DOHH2 (cell line): ENCODE measurements around the gene C15orf40.

Experiments
- EZH2phosphoT487 ChIP-seq: fragments of 200-600 bp; sonication (generic); IDR thresholded peaks from 2 replicates; pipeline ENCODE4 v1.6.1; 2017; ENCODE audit warnings: borderline replicate concordance, mild to moderate bottlenecking, antibody characterized with exemption, low read length, moderate library complexity, mixed read lengths
- TF ChIP-seq, protein P1 (sequence below): fragments of 200-600 bp; sonication (generic); IDR thresholded peaks from one replicate; pipeline ENCODE4 v1.5.1; 2014; ENCODE audit warnings: antibody characterized with exemption, mild to moderate bottlenecking, low read depth, low read length; ENCODE audit not compliant: poor library complexity, severe bottlenecking

DNA sequence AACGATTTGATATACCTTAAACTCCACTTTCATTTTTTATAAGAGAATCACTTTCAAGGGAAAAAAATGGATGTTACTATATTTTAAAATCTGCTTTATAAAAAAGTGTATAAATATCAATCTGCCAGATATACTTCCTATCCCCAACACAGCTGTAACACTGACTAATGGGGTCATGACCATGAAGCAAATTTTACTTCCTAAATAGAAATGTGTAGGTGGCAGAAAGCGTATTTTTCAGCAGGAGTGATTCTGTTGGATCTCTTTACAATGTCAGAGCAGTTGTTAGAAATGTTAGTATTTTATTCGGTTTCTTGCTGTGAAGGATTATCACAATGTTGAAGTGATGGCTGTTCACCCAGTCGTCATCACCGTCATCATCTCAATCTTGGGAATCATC, 5.5 kb upstream of the C15orf40 start:
- TF ChIP-seq, protein P1, sequence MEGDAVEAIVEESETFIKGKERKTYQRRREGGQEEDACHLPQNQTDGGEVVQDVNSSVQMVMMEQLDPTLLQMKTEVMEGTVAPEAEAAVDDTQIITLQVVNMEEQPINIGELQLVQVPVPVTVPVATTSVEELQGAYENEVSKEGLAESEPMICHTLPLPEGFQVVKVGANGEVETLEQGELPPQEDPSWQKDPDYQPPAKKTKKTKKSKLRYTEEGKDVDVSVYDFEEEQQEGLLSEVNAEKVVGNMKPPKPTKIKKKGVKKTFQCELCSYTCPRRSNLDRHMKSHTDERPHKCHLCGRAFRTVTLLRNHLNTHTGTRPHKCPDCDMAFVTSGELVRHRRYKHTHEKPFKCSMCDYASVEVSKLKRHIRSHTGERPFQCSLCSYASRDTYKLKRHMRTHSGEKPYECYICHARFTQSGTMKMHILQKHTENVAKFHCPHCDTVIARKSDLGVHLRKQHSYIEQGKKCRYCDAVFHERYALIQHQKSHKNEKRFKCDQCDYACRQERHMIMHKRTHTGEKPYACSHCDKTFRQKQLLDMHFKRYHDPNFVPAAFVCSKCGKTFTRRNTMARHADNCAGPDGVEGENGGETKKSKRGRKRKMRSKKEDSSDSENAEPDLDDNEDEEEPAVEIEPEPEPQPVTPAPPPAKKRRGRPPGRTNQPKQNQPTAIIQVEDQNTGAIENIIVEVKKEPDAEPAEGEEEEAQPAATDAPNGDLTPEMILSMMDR: no peak
- TF ChIP-seq EZH2phosphoT487: no peak
